Measurements from ENCODE around the gene KCNT2. TPM values are rescaled to one million over a fixed set of nuclear protein-coding genes. Genes with fewer than 3 reads are reported as not detected.

The KCNT2 gene
- total RNA-seq, 1 experiment from 2014 or later, result 9.1 TPM

DNA sequence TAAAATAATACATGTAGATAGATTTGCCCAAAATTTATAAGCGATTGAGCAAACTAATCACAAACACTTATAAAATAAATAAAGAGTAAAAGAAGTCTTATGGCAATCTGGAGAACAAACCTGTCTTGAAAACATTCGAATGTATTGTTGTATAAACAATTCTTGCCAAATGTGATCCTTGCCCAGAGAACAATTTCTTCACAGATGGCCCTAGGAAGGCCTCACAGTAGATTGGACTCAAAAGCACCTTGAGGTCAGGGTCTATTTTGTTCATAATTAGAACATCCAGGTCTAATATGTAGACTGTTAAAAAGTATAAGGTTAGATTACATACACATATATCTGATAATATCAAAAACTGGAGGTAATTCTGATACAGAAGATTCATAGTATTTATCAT lies 202.4 kb downstream of the KCNT2 start:
- no peak overlapping the region for H3K56ac ChIP-seq (ENCODE audit: insufficient read length, low read depth, low read length)
- no peak overlapping the region for H2BK20ac ChIP-seq (ENCODE audit: low read depth, low read length, poor library complexity, severe bottlenecking)

More for the DNA sequence above, 202.4 kb downstream of the KCNT2 start:
- Mint-ChIP-seq H3K4me3 (no peak overlapping the region), H3K36me3 (ENCODE audit: insufficient read depth in 1 of 3, low read depth in 3 of 3) (no peaks in the 10 kb centered on the region), H3K4me1 (peaks cover 14 to 15% of the 10 kb centered on the region in 2 experiments), H3K27me3 (ENCODE audit: low read depth) (no peaks in the 10 kb centered on the region), H3K27ac (no peak overlapping the region), H3K9me3 (no peaks in the 10 kb centered on the region)
- Histone ChIP-seq H3K23ac (ENCODE audit: insufficient read length, low read depth, low read length) (no peak overlapping the region), H3K18ac (ENCODE audit: insufficient read length, low read depth, low read length) (no peak overlapping the region), H2BK15ac (ENCODE audit: low read depth, low read length) (no peak overlapping the region), H4K5ac (ENCODE audit: insufficient read length, low read depth, low read length) (no peak overlapping the region), H3K4ac (ENCODE audit: low read depth, low read length) (no peak overlapping the region), H3T11ph (ENCODE audit: low read length) (no peak overlapping the region), H2BK12ac (ENCODE audit: insufficient read length, low read depth, low read length) (no peak overlapping the region), H3K4me2 (ENCODE audit: insufficient read depth, insufficient read length, low read length) (no peak overlapping the region), H3K9ac (ENCODE audit: extremely low read depth, insufficient read length, low read length) (no peak overlapping the region), H3K79me1 (ENCODE audit: insufficient read depth, low read depth, low read length, poor library complexity, severe bottlenecking) (no peaks in the 10 kb centered on the region), H4K20me1 (ENCODE audit: control insufficient read depth, insufficient read depth, insufficient read length) (no peaks in the 10 kb centered on the region), H3K14ac (ENCODE audit: insufficient read depth, low read length) (no peak overlapping the region), H4K8ac (replicated peaks; ENCODE audit: insufficient read length, low read depth, low read length) (no peak overlapping the region), H2BK5ac (ENCODE audit: insufficient read length, low read length) (no peak overlapping the region), H3K27me3 (ENCODE audit: insufficient read depth, low read length) (no peaks in the 10 kb centered on the region), H4K91ac (ENCODE audit: insufficient read length, low read depth, low read length) (no peak overlapping the region), H3K27ac (ENCODE audit: insufficient read length, low read depth, low read length) (no peak overlapping the region), H3K9me3 (ENCODE audit: control insufficient read depth, low read depth, low read length) (no peaks in the 10 kb centered on the region), H3K79me2 (ENCODE audit: insufficient read depth, low read length) (no peaks in the 10 kb centered on the region), H3K23me2 (ENCODE audit: insufficient read length, low read depth, low read length, poor library complexity, severe bottlenecking) (no peaks in the 10 kb centered on the region), H2AFZ (ENCODE audit: low read length) (no peak overlapping the region), H2BK120ac (ENCODE audit: low read depth, low read length, poor library complexity, severe bottlenecking) (no peak overlapping the region), H2AK5ac (ENCODE audit: insufficient read length, low read length) (no peak overlapping the region), H3K4me1 (ENCODE audit: insufficient read depth, low read length) (no peaks in the 10 kb centered on the region; the same call in 1 of the 2 replicates)
- DNase-seq, result no peak
- WGBS (ENCODE audit: extremely low coverage, insufficient read length, low lambda C conversion rate), result no CpG with 5 or more reads among the region's 2 CpGs
- TF ChIP-seq, protein P1, sequence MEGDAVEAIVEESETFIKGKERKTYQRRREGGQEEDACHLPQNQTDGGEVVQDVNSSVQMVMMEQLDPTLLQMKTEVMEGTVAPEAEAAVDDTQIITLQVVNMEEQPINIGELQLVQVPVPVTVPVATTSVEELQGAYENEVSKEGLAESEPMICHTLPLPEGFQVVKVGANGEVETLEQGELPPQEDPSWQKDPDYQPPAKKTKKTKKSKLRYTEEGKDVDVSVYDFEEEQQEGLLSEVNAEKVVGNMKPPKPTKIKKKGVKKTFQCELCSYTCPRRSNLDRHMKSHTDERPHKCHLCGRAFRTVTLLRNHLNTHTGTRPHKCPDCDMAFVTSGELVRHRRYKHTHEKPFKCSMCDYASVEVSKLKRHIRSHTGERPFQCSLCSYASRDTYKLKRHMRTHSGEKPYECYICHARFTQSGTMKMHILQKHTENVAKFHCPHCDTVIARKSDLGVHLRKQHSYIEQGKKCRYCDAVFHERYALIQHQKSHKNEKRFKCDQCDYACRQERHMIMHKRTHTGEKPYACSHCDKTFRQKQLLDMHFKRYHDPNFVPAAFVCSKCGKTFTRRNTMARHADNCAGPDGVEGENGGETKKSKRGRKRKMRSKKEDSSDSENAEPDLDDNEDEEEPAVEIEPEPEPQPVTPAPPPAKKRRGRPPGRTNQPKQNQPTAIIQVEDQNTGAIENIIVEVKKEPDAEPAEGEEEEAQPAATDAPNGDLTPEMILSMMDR (conservative IDR thresholded peaks at IDR 0.05), result no peak

Data from H9 (cell line).